IMR-90 (cell line): ENCODE measurements around the gene CAMTA1.

Experiments used
- MAFK ChIP-seq: IDR thresholded peaks from 2 replicates; pipeline ENCODE4 v1.6.1; 2012; ENCODE audit warnings: low read depth, low read length, improper control_type of control experiment
- MAZ ChIP-seq: IDR thresholded peaks from 2 replicates; pipeline ENCODE4 v1.6.1; 2012; ENCODE audit warnings: low read depth, mild to moderate bottlenecking, low read length, improper control_type of control experiment, moderate library complexity, borderline replicate concordance
- MXI1 ChIP-seq: IDR thresholded peaks from 2 replicates; pipeline ENCODE4 v1.6.1; 2012; ENCODE audit warnings: low read depth, mild to moderate bottlenecking, low read length, moderate library complexity, borderline replicate concordance
- POLR2A ChIP-seq: IDR thresholded peaks from 2 replicates; pipeline ENCODE4 v1.6.1; 2012; ENCODE audit warnings: mild to moderate bottlenecking, low read depth, low read length
- RAD21 ChIP-seq: IDR thresholded peaks from 2 replicates; pipeline ENCODE4 v1.6.1; 2012; ENCODE audit warnings: low read length, improper control_type of control experiment
- RCOR1 ChIP-seq: IDR thresholded peaks from 2 replicates; pipeline ENCODE4 v1.6.1; 2012; ENCODE audit warnings: mild to moderate bottlenecking, low read length, improper control_type of control experiment; ENCODE audit not compliant: insufficient replicate concordance
- USF2 ChIP-seq: fragments of 150-350 bp; IDR thresholded peaks from 2 replicates; pipeline ENCODE4 v1.6.1; 2017; ENCODE audit warnings: mild to moderate bottlenecking, antibody characterized with exemption, low read length, low read depth
- TF ChIP-seq, protein P1 (sequence below): conservative IDR thresholded peaks from 2 replicates; pipeline ENCODE4 v1.5.1; 2012; ENCODE audit warnings: mild to moderate bottlenecking, low read depth, low read length, improper control_type of control experiment

GRCh38 chr1:6960860-6961259 lies 175.6 kb downstream of the CAMTA1 start:
- TF ChIP-seq, protein P1, sequence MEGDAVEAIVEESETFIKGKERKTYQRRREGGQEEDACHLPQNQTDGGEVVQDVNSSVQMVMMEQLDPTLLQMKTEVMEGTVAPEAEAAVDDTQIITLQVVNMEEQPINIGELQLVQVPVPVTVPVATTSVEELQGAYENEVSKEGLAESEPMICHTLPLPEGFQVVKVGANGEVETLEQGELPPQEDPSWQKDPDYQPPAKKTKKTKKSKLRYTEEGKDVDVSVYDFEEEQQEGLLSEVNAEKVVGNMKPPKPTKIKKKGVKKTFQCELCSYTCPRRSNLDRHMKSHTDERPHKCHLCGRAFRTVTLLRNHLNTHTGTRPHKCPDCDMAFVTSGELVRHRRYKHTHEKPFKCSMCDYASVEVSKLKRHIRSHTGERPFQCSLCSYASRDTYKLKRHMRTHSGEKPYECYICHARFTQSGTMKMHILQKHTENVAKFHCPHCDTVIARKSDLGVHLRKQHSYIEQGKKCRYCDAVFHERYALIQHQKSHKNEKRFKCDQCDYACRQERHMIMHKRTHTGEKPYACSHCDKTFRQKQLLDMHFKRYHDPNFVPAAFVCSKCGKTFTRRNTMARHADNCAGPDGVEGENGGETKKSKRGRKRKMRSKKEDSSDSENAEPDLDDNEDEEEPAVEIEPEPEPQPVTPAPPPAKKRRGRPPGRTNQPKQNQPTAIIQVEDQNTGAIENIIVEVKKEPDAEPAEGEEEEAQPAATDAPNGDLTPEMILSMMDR: no peak
- TF ChIP-seq MAFK (no peak), MXI1 (no peak), RAD21 (no peak), POLR2A (no peak), USF2 (no peak), RCOR1 (no peak), MAZ (no peak)
